ENCODE measurements around the gene CBLN3. TPM values are rescaled to one million over a fixed set of nuclear protein-coding genes. Genes with fewer than 3 reads are reported as not detected.
"Not testable (repeated sequence)": the region's sequence is repeated elsewhere in the genome, so short reads cannot be mapped to it uniquely, and the experiment has no call there.

CBLN3 gene
- total and polyA plus RNA-seq, 4 donors = 1.7 to 4.9 (median 2.0) TPM

GRCh38 chr14:24458736-24459135, 29.3 kb upstream of the CBLN3 start:
- H3K27me3 ChIP-seq (ENCODE audit: control insufficient read depth in 3 of 3, insufficient read depth in 3 of 3, low read length in 2 of 3) = no peaks in the 10 kb centered on the region
- peaks cover 0 to 1% (median 0%) of the 10 kb centered on the region in 5 donors for H3K4me1 ChIP-seq (ENCODE audit: control insufficient read depth in 5 of 5, insufficient read depth in 5 of 5, low read length in 5 of 5)
- 75 to 80% methylated on average over 1 of the region's 1 CpG for WGBS, 2 donors
- no peak for TF ChIP-seq CTCF (IDR thresholded peaks at IDR 0.05; ENCODE audit: control extremely low read depth, extremely low read depth)
- DNase-seq = peak in 1 of 3 donors; percentile 18
- peaks cover 0 to 2% (median under 1%) of the 10 kb centered on the region in 4 donors for H3K36me3 ChIP-seq (ENCODE audit: control insufficient read depth in 4 of 4, insufficient read depth in 4 of 4, low read length in 4 of 4)
- H3K9ac ChIP-seq (ENCODE audit: insufficient read depth in 1 of 2, low read length in 2 of 2) = no peak overlapping the region
- H3K4me3 ChIP-seq = no peak overlapping the region
- no peaks in the 10 kb centered on the region for H3K9me3 ChIP-seq (ENCODE audit: control insufficient read depth in 4 of 4, insufficient read depth in 3 of 4, low read length in 3 of 4)
- ATAC-seq (ENCODE audit: insufficient read depth, low FRiP score) = no peak
- no peak overlapping the region for H3K27ac ChIP-seq (ENCODE audit: low read depth in 1 of 2, low read length in 1 of 2)

DNA sequence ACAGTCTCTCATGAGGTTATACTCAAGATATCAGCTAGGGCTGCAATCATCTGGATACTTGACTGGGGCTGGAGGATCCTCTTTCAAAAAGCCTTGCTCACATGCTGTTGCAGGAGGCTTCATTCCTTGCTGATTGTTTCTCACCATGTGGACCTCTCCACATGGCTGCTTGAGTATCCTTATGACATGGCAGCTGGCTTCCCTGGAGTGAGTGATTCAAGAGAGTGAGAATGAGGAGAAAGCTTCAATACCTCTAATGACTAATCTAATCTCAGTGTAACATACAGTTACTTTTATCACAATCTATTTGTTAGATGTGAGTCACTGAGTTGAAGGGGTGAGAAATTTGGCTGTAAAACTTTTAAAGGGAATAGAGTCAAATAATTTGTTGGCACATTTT, 27.5 kb upstream of the CBLN3 start:
- no peak for DNase-seq
- H3K4me1 ChIP-seq (ENCODE audit: control insufficient read depth in 5 of 5, insufficient read depth in 5 of 5, low read length in 5 of 5) = no peaks in the 10 kb centered on the region
- H3K27me3 ChIP-seq (ENCODE audit: control insufficient read depth in 3 of 3, insufficient read depth in 3 of 3, low read length in 2 of 3) = no peaks in the 10 kb centered on the region
- H3K9ac ChIP-seq (ENCODE audit: insufficient read depth in 1 of 2, low read length in 2 of 2) = no peak overlapping the region
- no peak overlapping the region for H3K27ac ChIP-seq (ENCODE audit: low read depth in 1 of 2, low read length in 1 of 2)
- no peak for TF ChIP-seq CTCF (IDR thresholded peaks at IDR 0.05; ENCODE audit: control extremely low read depth, extremely low read depth)
- no peaks in the 10 kb centered on the region for H3K9me3 ChIP-seq (ENCODE audit: control insufficient read depth in 4 of 4, insufficient read depth in 3 of 4, low read length in 3 of 4)
- H3K4me3 ChIP-seq = no peak overlapping the region
- peaks cover 0 to 2% (median under 1%) of the 10 kb centered on the region in 4 donors for H3K36me3 ChIP-seq (ENCODE audit: control insufficient read depth in 4 of 4, insufficient read depth in 4 of 4, low read length in 4 of 4)
- no peak for ATAC-seq (ENCODE audit: insufficient read depth, low FRiP score)

GRCh38 chr14:24450828-24451227, 21.4 kb upstream of the CBLN3 start:
- H3K27ac ChIP-seq (ENCODE audit: low read depth in 1 of 2, low read length in 1 of 2); H3K9ac ChIP-seq (ENCODE audit: insufficient read depth in 1 of 2, low read length in 2 of 2); H3K4me1 ChIP-seq (ENCODE audit: control insufficient read depth in 5 of 5, insufficient read depth in 5 of 5, low read length in 5 of 5); H3K27me3 ChIP-seq (ENCODE audit: control insufficient read depth in 3 of 3, insufficient read depth in 3 of 3, low read length in 2 of 3); H3K36me3 ChIP-seq (ENCODE audit: control insufficient read depth in 4 of 4, insufficient read depth in 4 of 4, low read length in 4 of 4); DNase-seq; H3K4me3 ChIP-seq; ATAC-seq (ENCODE audit: insufficient read depth, low FRiP score); H3K9me3 ChIP-seq (ENCODE audit: control insufficient read depth in 4 of 4, insufficient read depth in 3 of 4, low read length in 3 of 4): not testable (repeated sequence)
- WGBS, 2 donors = 92 to 100% methylated on average over 2 of the region's 2 CpGs

DNA sequence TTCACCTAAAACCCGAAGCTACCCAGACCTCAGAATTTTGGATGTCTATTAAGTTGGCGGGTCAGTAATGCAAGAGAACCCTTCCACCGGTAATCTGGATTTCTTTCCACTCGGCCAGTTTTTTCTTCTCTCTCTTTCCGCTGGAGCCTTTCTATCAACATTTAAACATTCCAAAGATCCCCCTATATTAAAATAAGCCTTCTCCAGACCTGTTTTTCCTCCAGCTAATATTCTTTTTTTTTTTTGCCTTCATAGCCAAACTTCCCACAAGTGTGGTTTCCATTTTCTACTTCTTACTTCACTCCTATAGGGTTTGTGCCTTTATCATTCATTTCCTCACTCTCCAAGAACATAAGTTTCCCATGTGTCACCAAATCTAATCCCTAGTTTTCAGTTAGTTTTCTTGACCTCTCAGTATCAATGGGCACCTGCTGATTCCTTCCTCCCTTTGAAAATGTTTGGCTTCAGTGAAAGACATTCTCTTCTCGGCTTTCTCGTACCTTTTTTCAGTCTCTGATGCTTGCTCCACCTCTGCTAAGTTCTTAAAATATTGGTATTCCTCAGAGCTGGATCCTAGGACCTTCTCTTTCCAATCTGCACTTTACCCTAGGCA, 13.7 kb upstream of the CBLN3 start:
- H3K27ac ChIP-seq (ENCODE audit: low read depth in 1 of 2, low read length in 1 of 2) = peak overlapping the region; percentile 42 to 87
- H3K4me1 ChIP-seq (ENCODE audit: control insufficient read depth in 5 of 5, insufficient read depth in 5 of 5, low read length in 5 of 5) = peaks cover 3 to 16% (median 4%) of the 10 kb centered on the region in 5 donors
- ATAC-seq (ENCODE audit: insufficient read depth, low FRiP score) = no peak
- peak overlapping the region in 1 of 2 donors; percentile 86 for H3K9ac ChIP-seq (ENCODE audit: insufficient read depth in 1 of 2, low read length in 2 of 2)
- 4 to 9% methylated on average over 6 to 7 of the region's 7 CpGs for WGBS, 2 donors
- no peak for TF ChIP-seq CTCF (IDR thresholded peaks at IDR 0.05; ENCODE audit: control extremely low read depth, extremely low read depth)
- peak overlapping the region; percentile 45 for H3K4me3 ChIP-seq
- H3K36me3 ChIP-seq (ENCODE audit: control insufficient read depth in 4 of 4, insufficient read depth in 4 of 4, low read length in 4 of 4) = peaks cover 6 to 24% (median 15%) of the 10 kb centered on the region in 4 donors
- DNase-seq = no peak
- no peaks in the 10 kb centered on the region for H3K27me3 ChIP-seq (ENCODE audit: control insufficient read depth in 3 of 3, insufficient read depth in 3 of 3, low read length in 2 of 3)
- H3K9me3 ChIP-seq (ENCODE audit: control insufficient read depth in 4 of 4, insufficient read depth in 3 of 4, low read length in 3 of 4) = no peaks in the 10 kb centered on the region
